GM12891 (cell line): ENCODE data around the gene ARHGEF18.

Experiments
- POLR2A ChIP-seq: IDR thresholded peaks from 2 replicates; pipeline ENCODE4 v1.6.1; 2011; ENCODE audit warnings: low read depth, low read length, control low read depth
- POLR2AphosphoS5 ChIP-seq: IDR thresholded peaks from 2 replicates; pipeline ENCODE4 v1.6.1; 2011; ENCODE audit warnings: low read depth, low read length, control low read depth
- TAF1 ChIP-seq: IDR thresholded peaks from 2 replicates; pipeline ENCODE4 v1.6.1; 2011; ENCODE audit warnings: low read depth, low read length, control low read depth

GRCh38 chr19:7327802-7328201 lies 20.9 kb upstream of the ARHGEF18 start:
- TF ChIP-seq POLR2A (no peak), TAF1 (no peak), POLR2AphosphoS5 (no peak)
